ENCODE data around the gene ARHGAP6. TPM values are rescaled to one million over a fixed set of nuclear protein-coding genes. Genes with fewer than 3 reads are reported as not detected.

The ARHGAP6 gene
- total RNA-seq, 2 experiments from 2014 or later, result not detected

DNA sequence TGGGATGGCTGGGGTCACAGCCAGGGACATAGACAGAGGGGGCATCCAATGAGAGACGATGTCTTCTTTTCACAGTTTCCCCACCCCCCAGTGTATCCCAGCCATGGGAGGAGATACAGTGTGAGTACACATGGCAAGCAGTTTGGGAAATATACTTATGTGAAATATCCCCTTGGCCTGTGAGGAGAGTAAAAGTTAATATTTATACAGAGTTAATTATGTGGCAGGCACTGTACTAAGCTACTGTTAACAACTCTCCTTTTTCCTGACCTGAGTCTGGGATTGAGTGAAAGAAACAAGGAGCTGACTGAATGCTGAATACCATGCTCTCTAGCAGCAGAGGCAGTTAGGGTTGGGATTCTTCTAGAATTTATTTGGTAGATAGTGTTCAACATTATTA lies 519.3 kb downstream of the ARHGAP6 start:
- DNase-seq (no peak), ATAC-seq (no peak)
- ChIA-PET CTCF (no interaction called here), POLR2A (no interaction called here)
- peaks cover 1% of the 10 kb centered on the region for H3K27me3 Mint-ChIP-seq
- intact Hi-C loops (cut with micrococcal nuclease), result no loop called here
- no peaks in the 10 kb centered on the region for H3K36me3 Mint-ChIP-seq (ENCODE audit: low read depth)
- H3K9me3 Mint-ChIP-seq, result no peaks in the 10 kb centered on the region
- H3K4me1 Mint-ChIP-seq (ENCODE audit: low read depth), result no peaks in the 10 kb centered on the region
- no peak overlapping the region for H3K4me3 Mint-ChIP-seq
- TF ChIP-seq, protein P1, sequence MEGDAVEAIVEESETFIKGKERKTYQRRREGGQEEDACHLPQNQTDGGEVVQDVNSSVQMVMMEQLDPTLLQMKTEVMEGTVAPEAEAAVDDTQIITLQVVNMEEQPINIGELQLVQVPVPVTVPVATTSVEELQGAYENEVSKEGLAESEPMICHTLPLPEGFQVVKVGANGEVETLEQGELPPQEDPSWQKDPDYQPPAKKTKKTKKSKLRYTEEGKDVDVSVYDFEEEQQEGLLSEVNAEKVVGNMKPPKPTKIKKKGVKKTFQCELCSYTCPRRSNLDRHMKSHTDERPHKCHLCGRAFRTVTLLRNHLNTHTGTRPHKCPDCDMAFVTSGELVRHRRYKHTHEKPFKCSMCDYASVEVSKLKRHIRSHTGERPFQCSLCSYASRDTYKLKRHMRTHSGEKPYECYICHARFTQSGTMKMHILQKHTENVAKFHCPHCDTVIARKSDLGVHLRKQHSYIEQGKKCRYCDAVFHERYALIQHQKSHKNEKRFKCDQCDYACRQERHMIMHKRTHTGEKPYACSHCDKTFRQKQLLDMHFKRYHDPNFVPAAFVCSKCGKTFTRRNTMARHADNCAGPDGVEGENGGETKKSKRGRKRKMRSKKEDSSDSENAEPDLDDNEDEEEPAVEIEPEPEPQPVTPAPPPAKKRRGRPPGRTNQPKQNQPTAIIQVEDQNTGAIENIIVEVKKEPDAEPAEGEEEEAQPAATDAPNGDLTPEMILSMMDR (IDR thresholded peaks at IDR 0.05), result no peak
- H3K27ac Mint-ChIP-seq, result no peak overlapping the region

- Mint-ChIP-seq H3K4me3 (no peak overlapping the region), H3K27ac (no peak overlapping the region), H3K4me1 (ENCODE audit: low read depth) (no peaks in the 10 kb centered on the region), H3K36me3 (ENCODE audit: low read depth) (no peaks in the 10 kb centered on the region), H3K9me3 (no peaks in the 10 kb centered on the region), H3K27me3 (peaks cover 1% of the 10 kb centered on the region)
- DNase-seq (peak; percentile 60), ATAC-seq (peak; percentile 62)
- intact Hi-C loops (cut with micrococcal nuclease), result no loop called here
- CTCF ChIA-PET, result interaction anchor here (1.0 kb wide), 1 partner anchor 953 kb away, joined by 3 read pairs; no protein-coding TSS in a partner anchor
- POLR2A ChIA-PET, result no interaction called here
- TF ChIP-seq, protein P1 (IDR thresholded peaks at IDR 0.05), result peak; percentile 48
Observed at GRCh38 chrX:11143931-11144678, 521.6 kb downstream of the ARHGAP6 start.

GRCh38 chrX:11138498-11139390 lies 527.0 kb downstream of the ARHGAP6 start:
- Mint-ChIP-seq H3K27me3 (no peaks in the 10 kb centered on the region), H3K4me3 (no peak overlapping the region), H3K27ac (no peak overlapping the region), H3K36me3 (ENCODE audit: low read depth) (no peaks in the 10 kb centered on the region), H3K4me1 (ENCODE audit: low read depth) (no peaks in the 10 kb centered on the region), H3K9me3 (no peaks in the 10 kb centered on the region)
- intact Hi-C loops (cut with micrococcal nuclease), result loop anchor here (10.0 kb wide), 1 partner anchor 954 kb away; no protein-coding TSS in a partner anchor
- ATAC-seq, result no peak
- ChIA-PET CTCF (interaction anchor here (2.2 kb wide), 1 partner anchor 949 kb away, joined by 9 read pairs; no protein-coding TSS in a partner anchor), POLR2A (no interaction called here)
- DNase-seq, result no peak
- TF ChIP-seq, protein P1 (IDR thresholded peaks at IDR 0.05), result no peak

DNA sequence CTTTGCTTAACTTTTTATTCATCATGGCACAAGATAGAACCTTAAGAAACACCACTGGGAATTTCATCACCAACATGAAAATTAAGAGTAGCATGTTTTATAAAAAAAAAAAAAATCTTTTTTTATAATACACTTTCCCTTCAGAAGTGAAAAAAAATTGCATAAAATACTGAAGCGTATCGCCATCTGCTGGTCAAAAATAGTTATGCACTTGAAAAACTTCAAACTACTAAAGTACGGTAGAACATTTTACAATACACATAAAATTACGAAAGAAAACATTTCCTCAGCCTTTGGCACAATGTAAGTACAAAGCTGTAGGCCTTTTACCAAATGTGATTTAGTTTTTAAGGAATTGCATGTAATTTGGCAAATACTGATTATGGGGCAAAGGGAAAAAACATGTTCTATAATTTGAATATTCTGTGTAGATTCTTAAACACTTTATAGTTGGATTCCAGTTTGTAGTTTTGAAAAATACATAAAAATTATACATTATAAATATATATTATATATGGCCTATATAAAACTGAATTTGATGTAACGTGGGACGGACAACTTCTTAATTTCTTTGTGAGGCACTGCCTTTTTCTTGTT lies 528.1 kb downstream of the ARHGAP6 start:
- no peak for ATAC-seq
- POLR2A ChIA-PET, result no interaction called here
- CTCF ChIA-PET, result interaction anchor here (1.0 to 2.2 kb wide), 3 partner anchors 13 to 947 kb away, joined by 3 to 9 read pairs (median 5); no protein-coding TSS in a partner anchor
- Mint-ChIP-seq H3K27me3 (no peaks in the 10 kb centered on the region), H3K27ac (no peak overlapping the region), H3K4me1 (ENCODE audit: low read depth) (no peaks in the 10 kb centered on the region), H3K36me3 (ENCODE audit: low read depth) (no peaks in the 10 kb centered on the region), H3K9me3 (no peaks in the 10 kb centered on the region), H3K4me3 (no peak overlapping the region)
- DNase-seq, result no peak
- intact Hi-C loops (cut with micrococcal nuclease), result loop anchor here (10.0 kb wide), 1 partner anchor 953 kb away; no protein-coding TSS in a partner anchor
- TF ChIP-seq, protein P1 (IDR thresholded peaks at IDR 0.05), result peak; percentile 60

All from activated CD8-positive, alpha-beta T cell treated with anti-CD3 and anti-CD28 coated beads for 36 hours (primary cell).